NCI-H1694 (cell line): ENCODE data around the gene FBXL12.
A peak's percentile ranks its signal among the peaks of the same experiment; 100 is the strongest.
"Not testable (repeated sequence)": the region's sequence is repeated elsewhere in the genome, so short reads cannot be mapped to it uniquely, and the experiment has no call there.

Source experiments
- DNase-seq: peaks from one replicate; lab custom pipeline; 2025; lab: John Stamatoyannopoulos, UW

The FBXL12 gene

GRCh38 chr19:9818734-9819595 is at the start of gene FBXL12:
Gene FBXL12 (minus strand): TSS chr19:9819079. CDS start chr19:9818813, 266 bp downstream.
- peak; percentile 98 for DNase-seq

- DNase-seq: no peak
Observed at GRCh38 chr19:9865732-9866501, 47.0 kb upstream of the FBXL12 start.

GRCh38 chr19:9863759-9864158 is 44.9 kb upstream of the FBXL12 start:
- no peak for DNase-seq

- no peak for DNase-seq
Observed at GRCh38 chr19:9862938-9863337, 44.1 kb upstream of the FBXL12 start.

- DNase-seq: no peak
Observed at GRCh38 chr19:9861503-9861902, 42.6 kb upstream of the FBXL12 start.

GRCh38 chr19:9860407-9860806 is 41.5 kb upstream of the FBXL12 start:
- DNase-seq: no peak

GRCh38 chr19:9858766-9859165 is 39.9 kb upstream of the FBXL12 start:
- DNase-seq: no peak

- no peak for DNase-seq
Observed at GRCh38 chr19:9857920-9858746, 39.3 kb upstream of the FBXL12 start.

- no peak for DNase-seq
Observed at GRCh38 chr19:9857076-9857721, 38.3 kb upstream of the FBXL12 start.

GRCh38 chr19:9856609-9857008 is 37.7 kb upstream of the FBXL12 start:
- no peak for DNase-seq

GRCh38 chr19:9854282-9854846 is 35.5 kb upstream of the FBXL12 start:
- no peak for DNase-seq

- peak; percentile 64 for DNase-seq
Observed at GRCh38 chr19:9850235-9850959, 31.5 kb upstream of the FBXL12 start.

GRCh38 chr19:9849791-9850190 is 30.9 kb upstream of the FBXL12 start:
- DNase-seq: no peak

- peak; percentile 55 for DNase-seq
Observed at GRCh38 chr19:9848762-9849161, 29.9 kb upstream of the FBXL12 start.

- DNase-seq: no peak
Observed at GRCh38 chr19:9848060-9848459, 29.2 kb upstream of the FBXL12 start.

GRCh38 chr19:9847087-9847671 is 28.3 kb upstream of the FBXL12 start:
- DNase-seq: peak; percentile 22

GRCh38 chr19:9843626-9844273 is 24.9 kb upstream of the FBXL12 start:
- DNase-seq: not testable (repeated sequence)

GRCh38 chr19:9842834-9843625 is 24.2 kb upstream of the FBXL12 start:
- DNase-seq: no peak

GRCh38 chr19:9839415-9839814 is 20.5 kb upstream of the FBXL12 start:
- no peak for DNase-seq
